HCT116 (cell line): ENCODE measurements around the gene RARS2. TPM values are rescaled to one million over a fixed set of nuclear protein-coding genes. Genes with fewer than 3 reads are reported as not detected.

Experiments used
- ATAC-seq: fragments of 200-7000 bp; cut with Tn5 transposase; 2 replicates; pipeline ENCODE4 v1.9.1; 2020; ENCODE audit warnings: mild to moderate bottlenecking, moderate library complexity
- BruUV-seq: library from RNA; stranded (reverse); fragments of 400-500 nt; replicated peaks from 2 replicates; lab custom pipeline; 2021; lab: Mats Ljungman, UMichigan
- CTCF ChIA-PET: fragments of 300-600 bp; sonication (Branson Sonifier 250); formaldehyde crosslinking; loops from one replicate; lab custom pipeline; 2021; ENCODE audit warnings: antibody characterized with exemption; lab: Charles Lee
- POLR2A ChIA-PET: fragments of 300-600, 350-600 bp; sonication (Branson Sonifier 250); formaldehyde crosslinking; loops from one replicate; lab custom pipeline; 2021; ENCODE audit warnings: antibody characterized with exemption; lab: Charles Lee
- RAD21 ChIA-PET, 2 experiments: fragments of 300-600 bp; sonication (Branson Sonifier 250); formaldehyde crosslinking; loops; one replicate each; lab custom pipeline; 2023; ENCODE audit warnings: low total read pairs in 2 of 2; ENCODE audit not compliant: uncharacterized antibody in 2 of 2, unreplicated experiment in 2 of 2, low non-redundant PET in 1 of 2; lab: Charles Lee
- DNase-seq: peaks from one replicate; pipeline ENCODE4 v3.0.0-alpha.2; 2010; ENCODE audit warnings: low read depth, low spot score
- H2AFZ ChIP-seq: fragments of 200-600 bp; shearing (Covaris generic), sonication (generic); 2 replicates; pipeline ENCODE4 v1.6.1; 2017; ENCODE audit warnings: low read depth, mixed run types, mixed read lengths, antibody characterized with exemption, low read length; ENCODE audit not compliant: poor library complexity, severe bottlenecking
- H3K27ac ChIP-seq: 2 replicates; pipeline ENCODE4 v1.5.1; 2012; ENCODE audit warnings: low read depth, low read length
- H3K27me3 ChIP-seq: fragments of 200-600 bp; sonication (generic); 2 replicates; pipeline ENCODE4 v1.6.1; 2016; ENCODE audit warnings: mixed run types, low read length, mixed read lengths; ENCODE audit not compliant: insufficient read depth
- H3K36me3 ChIP-seq, 2 experiments: fragments of 200-500 bp in 1 of 2; fragments of 200-600 bp in 1 of 2; sonication (Bioruptor generic) in 1 of 2; sonication (generic) in 1 of 2; 2 replicates each; pipeline versions ENCODE4 v1.5.1 to v1.6.1; 2014 to 2016; ENCODE audit warnings: low read length in 2 of 2, inconsistent platforms in 1 of 2, mixed read lengths in 1 of 2, mixed run types in 1 of 2; ENCODE audit not compliant: insufficient read depth in 2 of 2, control insufficient read depth in 1 of 2
- H3K4me1 ChIP-seq, 2 experiments: fragments of 200-600 bp in 1 of 2; sonication (generic) in 1 of 2; 2 replicates each; pipeline versions ENCODE4 v1.5.1 to v1.6.1; 2012 to 2017; ENCODE audit warnings: low read length in 2 of 2, inconsistent platforms in 1 of 2, mild to moderate bottlenecking in 1 of 2, mixed read lengths in 1 of 2, mixed run types in 1 of 2, moderate library complexity in 1 of 2; ENCODE audit not compliant: insufficient read depth in 2 of 2, control insufficient read depth in 1 of 2
- H3K4me2 ChIP-seq: fragments of 200-600 bp; sonication (generic); 2 replicates; pipeline ENCODE4 v1.6.1; 2017; ENCODE audit warnings: mixed run types, low read length, mixed read lengths
- H3K4me3 ChIP-seq, 2 experiments: fragments of 200-600 bp in 1 of 2; sonication (generic) in 1 of 2; replicated peaks in 1 of 2; 2 replicates each; pipeline ENCODE4 v1.5.1; 2011 to 2016; ENCODE audit warnings: low read length in 2 of 2, control low read depth in 1 of 2, low read depth in 1 of 2, mild to moderate bottlenecking in 1 of 2, mixed read lengths in 1 of 2, mixed run types in 1 of 2
- H3K79me2 ChIP-seq: fragments of 200-600 bp; sonication (generic); 2 replicates; pipeline ENCODE4 v1.6.1; 2017; ENCODE audit warnings: mild to moderate bottlenecking, mixed run types, low read length, moderate library complexity, mixed read lengths; ENCODE audit not compliant: insufficient read depth
- H3K9ac ChIP-seq: fragments of 200-600 bp; sonication (generic); 2 replicates; pipeline ENCODE4 v1.6.1; 2016; ENCODE audit warnings: low read length, mixed read lengths
- H3K9me2 ChIP-seq: fragments of 200-600 bp; sonication (generic), shearing (Covaris generic); 2 replicates; pipeline ENCODE4 v1.6.1; 2017; ENCODE audit warnings: mixed run types, mild to moderate bottlenecking, moderate library complexity; ENCODE audit not compliant: insufficient read depth
- H3K9me3 ChIP-seq, 2 experiments: fragments of 200-500 bp in 1 of 2; fragments of 200-600 bp in 1 of 2; sonication (Bioruptor generic) in 1 of 2; sonication (generic) in 1 of 2; 2 replicates each; pipeline ENCODE4 v1.6.1; 2014 to 2017; ENCODE audit warnings: low read length in 2 of 2, mixed read lengths in 2 of 2, inconsistent platforms in 1 of 2, low read depth in 1 of 2, mild to moderate bottlenecking in 1 of 2, mixed run types in 1 of 2, moderate library complexity in 1 of 2; ENCODE audit not compliant: control insufficient read depth in 1 of 2, insufficient read depth in 1 of 2
- H4K20me1 ChIP-seq: fragments of 200-600 bp; sonication (generic), shearing (Covaris generic); 2 replicates; pipeline ENCODE4 v1.6.1; 2017; ENCODE audit warnings: mixed run types, mild to moderate bottlenecking, moderate library complexity; ENCODE audit not compliant: insufficient read depth
- ATF3 ChIP-seq: IDR thresholded peaks from 2 replicates; pipeline ENCODE4 v1.6.1; 2012
- CBX3 ChIP-seq: IDR thresholded peaks from 2 replicates; pipeline ENCODE4 v1.6.1; 2012; ENCODE audit warnings: low read depth
- EGR1 ChIP-seq: IDR thresholded peaks from 2 replicates; pipeline ENCODE4 v1.6.1; 2012; ENCODE audit warnings: low read depth
- ELF1 ChIP-seq: IDR thresholded peaks from 2 replicates; pipeline ENCODE4 v1.6.1; 2012; ENCODE audit warnings: low read depth, borderline replicate concordance
- JUND ChIP-seq: IDR thresholded peaks from 2 replicates; pipeline ENCODE4 v1.6.1; 2012
- POLR2AphosphoS5 ChIP-seq: IDR thresholded peaks from 2 replicates; pipeline ENCODE4 v1.6.1; 2011; ENCODE audit warnings: mild to moderate bottlenecking, low read depth, low read length, moderate library complexity
- SP1 ChIP-seq: IDR thresholded peaks from 2 replicates; pipeline ENCODE4 v1.6.1; 2012; ENCODE audit warnings: low read depth
- TCF7L2 ChIP-seq: IDR thresholded peaks from 2 replicates; pipeline ENCODE4 v1.7.0; 2011; ENCODE audit warnings: borderline replicate concordance, inconsistent platforms; ENCODE audit not compliant: insufficient read depth, insufficient read length; ENCODE audit errors: extremely low read depth
- ZFX ChIP-seq: fragments of 450-650 bp; IDR thresholded peaks from 2 replicates; pipeline ENCODE4 v1.6.1; 2017
- ZNF274 ChIP-seq: fragments of 200-500 bp; sonication (Bioruptor generic); IDR thresholded peaks from 2 replicates; pipeline ENCODE4 v1.6.1; 2014; ENCODE audit warnings: mild to moderate bottlenecking, low read depth, low read length, inconsistent platforms
- intact Hi-C: fragments of 100-400 bp; cut with micrococcal nuclease; formaldehyde crosslinking; loops from 2 replicates; pipeline ENCODE4 v1.10.0; 2022
- total RNA-seq: library from RNA; stranded (reverse); gene quantifications from one replicate; pipeline ENCODE4 v1.2.1, GENCODE V29; 2021; ENCODE audit not compliant: unreplicated experiment
- TF ChIP-seq, protein P1 (sequence below), 3 experiments: fragments of 200-600 bp in 1 of 3; sonication (generic) in 1 of 3; IDR thresholded peaks in 2 of 3; conservative IDR thresholded peaks in 1 of 3; 2 replicates each; pipeline ENCODE4 v1.5.1; 2012 to 2017; ENCODE audit warnings: low read depth in 2 of 3, low read length in 2 of 3, antibody characterized with exemption in 1 of 3, borderline replicate concordance in 1 of 3, control low read depth in 1 of 3, mild to moderate bottlenecking in 1 of 3, mixed read lengths in 1 of 3, mixed run types in 1 of 3, moderate library complexity in 1 of 3; ENCODE audit not compliant: insufficient read depth in 1 of 3
- TF ChIP-seq, protein P2 (sequence below): IDR thresholded peaks from 2 replicates; pipeline ENCODE4 v1.6.1; 2012; ENCODE audit warnings: low read depth

RARS2 gene
- total RNA-seq, 1 experiment from 2014 or later, result 34.8 TPM

DNA sequence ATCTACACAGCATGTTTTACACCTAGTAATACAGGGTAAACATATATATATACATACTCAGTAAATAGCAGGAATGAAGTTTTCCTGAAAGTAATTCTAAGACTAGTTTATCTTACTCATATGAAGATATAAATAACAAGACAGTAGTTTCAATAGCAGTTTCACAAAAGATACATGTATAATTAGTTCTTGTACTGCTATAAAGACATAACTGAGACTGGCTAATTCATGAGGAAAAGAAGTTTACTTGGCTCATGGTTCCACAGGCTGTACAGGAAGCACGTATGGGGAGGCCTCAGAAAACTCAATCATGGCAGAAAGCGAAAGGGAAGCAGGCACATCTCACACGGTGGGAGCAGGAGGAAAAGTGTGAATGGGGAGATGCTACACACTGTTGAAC lies 16.9 kb downstream of the RARS2 start:
- TF ChIP-seq JUND (no peak), ATF3 (no peak)
- TF ChIP-seq, protein P1, sequence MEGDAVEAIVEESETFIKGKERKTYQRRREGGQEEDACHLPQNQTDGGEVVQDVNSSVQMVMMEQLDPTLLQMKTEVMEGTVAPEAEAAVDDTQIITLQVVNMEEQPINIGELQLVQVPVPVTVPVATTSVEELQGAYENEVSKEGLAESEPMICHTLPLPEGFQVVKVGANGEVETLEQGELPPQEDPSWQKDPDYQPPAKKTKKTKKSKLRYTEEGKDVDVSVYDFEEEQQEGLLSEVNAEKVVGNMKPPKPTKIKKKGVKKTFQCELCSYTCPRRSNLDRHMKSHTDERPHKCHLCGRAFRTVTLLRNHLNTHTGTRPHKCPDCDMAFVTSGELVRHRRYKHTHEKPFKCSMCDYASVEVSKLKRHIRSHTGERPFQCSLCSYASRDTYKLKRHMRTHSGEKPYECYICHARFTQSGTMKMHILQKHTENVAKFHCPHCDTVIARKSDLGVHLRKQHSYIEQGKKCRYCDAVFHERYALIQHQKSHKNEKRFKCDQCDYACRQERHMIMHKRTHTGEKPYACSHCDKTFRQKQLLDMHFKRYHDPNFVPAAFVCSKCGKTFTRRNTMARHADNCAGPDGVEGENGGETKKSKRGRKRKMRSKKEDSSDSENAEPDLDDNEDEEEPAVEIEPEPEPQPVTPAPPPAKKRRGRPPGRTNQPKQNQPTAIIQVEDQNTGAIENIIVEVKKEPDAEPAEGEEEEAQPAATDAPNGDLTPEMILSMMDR (IDR thresholded peaks at IDR 0.05 in 2 of 3, conservative IDR thresholded peaks at IDR 0.05 in 1 of 3; ENCODE audit: borderline replicate concordance in 1 of 3, insufficient read depth in 1 of 3, low read depth in 2 of 3, low read length in 2 of 3), result no peak
- no peak for ATAC-seq
- RAD21 ChIA-PET, result no interaction called here
- no peaks in the 10 kb centered on the region for H3K4me1 ChIP-seq
- H3K79me2 ChIP-seq, result peaks cover 94% of the 10 kb centered on the region
- H3K4me3 ChIP-seq, result no peak overlapping the region
- POLR2A ChIA-PET, result no interaction called here
- no peak overlapping the region for H3K27ac ChIP-seq
- H3K36me3 ChIP-seq, result 0 out of 4 replicates have a peak, but pooled peaks cover 0 to 3% of the 10 kb centered on the region in 2 experiments
- DNase-seq, result no peak
- no peaks in the 10 kb centered on the region for H3K9me2 ChIP-seq
- H3K27me3 ChIP-seq, result no peaks in the 10 kb centered on the region
- no peak overlapping the region for H2AFZ ChIP-seq
- BruUV-seq, result no TSS peak
- no peaks in the 10 kb centered on the region for H3K9me3 ChIP-seq
- H3K4me2 ChIP-seq, result no peak overlapping the region
- H4K20me1 ChIP-seq, result peaks cover 27% of the 10 kb centered on the region; the same call in 1 of the 2 replicates
- intact Hi-C loops, result no loop called here
- CTCF ChIA-PET, result no interaction called here
- no peak overlapping the region for H3K9ac ChIP-seq

GRCh38 chr6:87572021-87572420 lies 17.8 kb downstream of the RARS2 start:
- H3K27me3 ChIP-seq, result no peaks in the 10 kb centered on the region
- no peak overlapping the region for H3K9ac ChIP-seq
- no peak overlapping the region for H3K4me3 ChIP-seq
- H2AFZ ChIP-seq, result no peak overlapping the region
- ChIA-PET CTCF (no interaction called here), POLR2A (no interaction called here), RAD21 (no interaction called here)
- intact Hi-C loops, result no loop called here
- no peaks in the 10 kb centered on the region for H3K4me1 ChIP-seq
- 0 out of 4 replicates have a peak, but pooled peaks cover 0 to 3% of the 10 kb centered on the region in 2 experiments for H3K36me3 ChIP-seq
- H3K4me2 ChIP-seq, result no peak overlapping the region
- ATAC-seq, result no peak
- no peak for DNase-seq
- BruUV-seq, result no TSS peak
- peaks cover 92% of the 10 kb centered on the region for H3K79me2 ChIP-seq
- no peaks in the 10 kb centered on the region for H3K9me3 ChIP-seq
- no peaks in the 10 kb centered on the region for H3K9me2 ChIP-seq
- no peak overlapping the region for H3K27ac ChIP-seq
- H4K20me1 ChIP-seq, result peaks cover 22% of the 10 kb centered on the region; the same call in 1 of the 2 replicates
- TF ChIP-seq ZNF274 (no peak), JUND (no peak), CBX3 (no peak), POLR2AphosphoS5 (no peak), EGR1 (no peak), SP1 (no peak), TCF7L2 (no peak), ELF1 (no peak), ZFX (no peak)
- TF ChIP-seq, protein P2, sequence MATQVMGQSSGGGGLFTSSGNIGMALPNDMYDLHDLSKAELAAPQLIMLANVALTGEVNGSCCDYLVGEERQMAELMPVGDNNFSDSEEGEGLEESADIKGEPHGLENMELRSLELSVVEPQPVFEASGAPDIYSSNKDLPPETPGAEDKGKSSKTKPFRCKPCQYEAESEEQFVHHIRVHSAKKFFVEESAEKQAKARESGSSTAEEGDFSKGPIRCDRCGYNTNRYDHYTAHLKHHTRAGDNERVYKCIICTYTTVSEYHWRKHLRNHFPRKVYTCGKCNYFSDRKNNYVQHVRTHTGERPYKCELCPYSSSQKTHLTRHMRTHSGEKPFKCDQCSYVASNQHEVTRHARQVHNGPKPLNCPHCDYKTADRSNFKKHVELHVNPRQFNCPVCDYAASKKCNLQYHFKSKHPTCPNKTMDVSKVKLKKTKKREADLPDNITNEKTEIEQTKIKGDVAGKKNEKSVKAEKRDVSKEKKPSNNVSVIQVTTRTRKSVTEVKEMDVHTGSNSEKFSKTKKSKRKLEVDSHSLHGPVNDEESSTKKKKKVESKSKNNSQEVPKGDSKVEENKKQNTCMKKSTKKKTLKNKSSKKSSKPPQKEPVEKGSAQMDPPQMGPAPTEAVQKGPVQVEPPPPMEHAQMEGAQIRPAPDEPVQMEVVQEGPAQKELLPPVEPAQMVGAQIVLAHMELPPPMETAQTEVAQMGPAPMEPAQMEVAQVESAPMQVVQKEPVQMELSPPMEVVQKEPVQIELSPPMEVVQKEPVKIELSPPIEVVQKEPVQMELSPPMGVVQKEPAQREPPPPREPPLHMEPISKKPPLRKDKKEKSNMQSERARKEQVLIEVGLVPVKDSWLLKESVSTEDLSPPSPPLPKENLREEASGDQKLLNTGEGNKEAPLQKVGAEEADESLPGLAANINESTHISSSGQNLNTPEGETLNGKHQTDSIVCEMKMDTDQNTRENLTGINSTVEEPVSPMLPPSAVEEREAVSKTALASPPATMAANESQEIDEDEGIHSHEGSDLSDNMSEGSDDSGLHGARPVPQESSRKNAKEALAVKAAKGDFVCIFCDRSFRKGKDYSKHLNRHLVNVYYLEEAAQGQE, result no peak
- TF ChIP-seq, protein P1 (IDR thresholded peaks at IDR 0.05 in 2 of 3, conservative IDR thresholded peaks at IDR 0.05 in 1 of 3; ENCODE audit: borderline replicate concordance in 1 of 3, insufficient read depth in 1 of 3, low read depth in 2 of 3, low read length in 2 of 3), result no peak
